H1 (cell line): ENCODE results near the gene CPLX1.

Source experiments
- BRCA1 ChIP-seq: IDR thresholded peaks from 2 replicates; pipeline ENCODE4 v1.6.1; 2012; ENCODE audit warnings: low read depth, low read length, improper control_type of control experiment
- CHD1 ChIP-seq: IDR thresholded peaks from 2 replicates; pipeline ENCODE4 v1.6.1; 2012; ENCODE audit warnings: low read depth, low read length, improper control_type of control experiment
- EP300 ChIP-seq, 2 experiments: IDR thresholded peaks; 1 replicate in 1 of 2; 2 replicates in 1 of 2; pipeline ENCODE4 v1.6.1; 2011 to 2012; ENCODE audit warnings: low read depth in 2 of 2, low read length in 2 of 2, mild to moderate bottlenecking in 2 of 2, borderline replicate concordance in 1 of 2, inconsistent platforms in 1 of 2, moderate library complexity in 1 of 2
- EZH2 ChIP-seq: fragments of 200-600 bp; sonication (generic); IDR thresholded peaks from 2 replicates; pipeline ENCODE4 v1.7.1; 2012; ENCODE audit warnings: low read depth, mild to moderate bottlenecking, moderate library complexity, low read length, inconsistent platforms; ENCODE audit not compliant: severe bottlenecking
- NRF1 ChIP-seq: IDR thresholded peaks from 2 replicates; pipeline ENCODE4 v1.6.1; 2011; ENCODE audit warnings: mild to moderate bottlenecking, low read depth, low read length, improper control_type of control experiment
- PHF8 ChIP-seq: fragments of 200-600 bp; sonication (generic); conservative IDR thresholded peaks from 2 replicates; pipeline ENCODE4 v1.7.1; 2012; ENCODE audit warnings: low read depth, mild to moderate bottlenecking, inconsistent platforms, low read length, moderate library complexity
- POLR2A ChIP-seq, 2 experiments: IDR thresholded peaks; 1 replicate in 1 of 2; 2 replicates in 1 of 2; pipeline ENCODE4 v1.6.1; 2011; ENCODE audit warnings: low read depth in 2 of 2, low read length in 2 of 2, mild to moderate bottlenecking in 2 of 2; ENCODE audit errors: control extremely low read depth in 1 of 2
- POLR2AphosphoS5 ChIP-seq: IDR thresholded peaks from 2 replicates; pipeline ENCODE4 v1.6.1; 2011; ENCODE audit warnings: low read depth, low read length
- SAP30 ChIP-seq: fragments of 300-600 bp; sonication (generic); IDR thresholded peaks from 2 replicates; pipeline ENCODE4 v1.7.1; 2012; ENCODE audit warnings: low read length, moderate library complexity, mild to moderate bottlenecking, inconsistent platforms; ENCODE audit not compliant: insufficient read depth, insufficient replicate concordance
- SRF ChIP-seq: IDR thresholded peaks from 2 replicates; pipeline ENCODE4 v1.6.1; 2011; ENCODE audit warnings: mild to moderate bottlenecking, low read depth, low read length, moderate library complexity
- TCF12 ChIP-seq: IDR thresholded peaks from 2 replicates; pipeline ENCODE4 v1.6.1; 2011; ENCODE audit warnings: low read depth, mild to moderate bottlenecking, low read length
- TEAD4 ChIP-seq: IDR thresholded peaks from 2 replicates; pipeline ENCODE4 v1.6.1; 2012; ENCODE audit warnings: low read depth, low read length, inconsistent platforms, mixed read lengths
- TF ChIP-seq, protein P1 (sequence below), 3 experiments: IDR thresholded peaks; 1 replicate in 2 of 3; 2 replicates in 1 of 3; pipeline versions ENCODE4 v1.5.1 to v1.6.1; 2011; ENCODE audit warnings: low read length in 3 of 3, mild to moderate bottlenecking in 3 of 3, inconsistent platforms in 2 of 3, low read depth in 1 of 3, moderate library complexity in 1 of 3; ENCODE audit not compliant: insufficient read depth in 1 of 3; ENCODE audit errors: control extremely low read depth in 1 of 3
- TF ChIP-seq, protein P2 (sequence below): IDR thresholded peaks from 2 replicates; pipeline ENCODE4 v1.6.1; 2012; ENCODE audit warnings: low read length, inconsistent platforms

GRCh38 chr4:793941-794621, 31.8 kb downstream of the CPLX1 start:
- TF ChIP-seq, protein P1, sequence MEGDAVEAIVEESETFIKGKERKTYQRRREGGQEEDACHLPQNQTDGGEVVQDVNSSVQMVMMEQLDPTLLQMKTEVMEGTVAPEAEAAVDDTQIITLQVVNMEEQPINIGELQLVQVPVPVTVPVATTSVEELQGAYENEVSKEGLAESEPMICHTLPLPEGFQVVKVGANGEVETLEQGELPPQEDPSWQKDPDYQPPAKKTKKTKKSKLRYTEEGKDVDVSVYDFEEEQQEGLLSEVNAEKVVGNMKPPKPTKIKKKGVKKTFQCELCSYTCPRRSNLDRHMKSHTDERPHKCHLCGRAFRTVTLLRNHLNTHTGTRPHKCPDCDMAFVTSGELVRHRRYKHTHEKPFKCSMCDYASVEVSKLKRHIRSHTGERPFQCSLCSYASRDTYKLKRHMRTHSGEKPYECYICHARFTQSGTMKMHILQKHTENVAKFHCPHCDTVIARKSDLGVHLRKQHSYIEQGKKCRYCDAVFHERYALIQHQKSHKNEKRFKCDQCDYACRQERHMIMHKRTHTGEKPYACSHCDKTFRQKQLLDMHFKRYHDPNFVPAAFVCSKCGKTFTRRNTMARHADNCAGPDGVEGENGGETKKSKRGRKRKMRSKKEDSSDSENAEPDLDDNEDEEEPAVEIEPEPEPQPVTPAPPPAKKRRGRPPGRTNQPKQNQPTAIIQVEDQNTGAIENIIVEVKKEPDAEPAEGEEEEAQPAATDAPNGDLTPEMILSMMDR (IDR thresholded peaks at IDR 0.05; ENCODE audit: control extremely low read depth in 1 of 3, insufficient read depth in 1 of 3, low read depth in 1 of 3, low read length in 3 of 3), result no peak
- no peak for TF ChIP-seq NRF1
- no peak for TF ChIP-seq POLR2A (IDR thresholded peaks at IDR 0.05; ENCODE audit: control extremely low read depth in 1 of 2, low read depth in 2 of 2, low read length in 2 of 2)
- TF ChIP-seq TCF12, result no peak
- no peak for TF ChIP-seq EP300 (IDR thresholded peaks at IDR 0.05; ENCODE audit: borderline replicate concordance in 1 of 2, low read depth in 2 of 2, low read length in 2 of 2)
- TF ChIP-seq, protein P2, sequence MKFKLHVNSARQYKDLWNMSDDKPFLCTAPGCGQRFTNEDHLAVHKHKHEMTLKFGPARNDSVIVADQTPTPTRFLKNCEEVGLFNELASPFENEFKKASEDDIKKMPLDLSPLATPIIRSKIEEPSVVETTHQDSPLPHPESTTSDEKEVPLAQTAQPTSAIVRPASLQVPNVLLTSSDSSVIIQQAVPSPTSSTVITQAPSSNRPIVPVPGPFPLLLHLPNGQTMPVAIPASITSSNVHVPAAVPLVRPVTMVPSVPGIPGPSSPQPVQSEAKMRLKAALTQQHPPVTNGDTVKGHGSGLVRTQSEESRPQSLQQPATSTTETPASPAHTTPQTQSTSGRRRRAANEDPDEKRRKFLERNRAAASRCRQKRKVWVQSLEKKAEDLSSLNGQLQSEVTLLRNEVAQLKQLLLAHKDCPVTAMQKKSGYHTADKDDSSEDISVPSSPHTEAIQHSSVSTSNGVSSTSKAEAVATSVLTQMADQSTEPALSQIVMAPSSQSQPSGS, result no peak
- no peak for TF ChIP-seq POLR2AphosphoS5
- no peak for TF ChIP-seq CHD1
- TF ChIP-seq EZH2, result no peak
- TF ChIP-seq PHF8, result no peak
- no peak for TF ChIP-seq BRCA1
- no peak for TF ChIP-seq SRF
- TF ChIP-seq TEAD4, result no peak
- no peak for TF ChIP-seq SAP30
